Activated CD4-positive, CD25-positive, alpha-beta regulatory T cell treated with anti-CD3 and anti-CD28 coated beads, Interleukin-2, amount 50 U/mL, for 72 hours (primary cell): ENCODE results near the gene ARHGAP22.

Source experiments
- DNase-seq: peaks from one replicate; pipeline ENCODE4 v3.0.0; 2021

ARHGAP22 gene

GRCh38 chr10:48459270-48460150, 145.4 kb downstream of the ARHGAP22 start:
- peak; percentile 15 for DNase-seq

- no peak for DNase-seq
Observed at GRCh38 chr10:48458662-48459048, 146.2 kb downstream of the ARHGAP22 start.

- peak; percentile 25 for DNase-seq
Observed at GRCh38 chr10:48457949-48458661, 146.8 kb downstream of the ARHGAP22 start.

- DNase-seq, result peak; percentile 27
Observed at GRCh38 chr10:48456808-48457761, 147.8 kb downstream of the ARHGAP22 start.

- DNase-seq, result peak; percentile 21
Observed at GRCh38 chr10:48456361-48456804, 148.5 kb downstream of the ARHGAP22 start.

- peak; percentile 25 for DNase-seq
Observed at GRCh38 chr10:48455392-48456151, 149.3 kb downstream of the ARHGAP22 start.

- DNase-seq, result no peak
Observed at GRCh38 chr10:48455055-48455391, 149.8 kb downstream of the ARHGAP22 start.

- DNase-seq, result peak; percentile 24
Observed at GRCh38 chr10:48454302-48455054, 150.4 kb downstream of the ARHGAP22 start.

GRCh38 chr10:48453451-48454301, 151.2 kb downstream of the ARHGAP22 start:
- DNase-seq, result peak; percentile 15

GRCh38 chr10:48452879-48453412, 151.9 kb downstream of the ARHGAP22 start:
- DNase-seq, result peak; percentile 9

GRCh38 chr10:48451969-48452878, 152.6 kb downstream of the ARHGAP22 start:
- DNase-seq, result peak; percentile 18

- DNase-seq, result peak; percentile 17
Observed at GRCh38 chr10:48450741-48451466, 154.0 kb downstream of the ARHGAP22 start.

- DNase-seq, result peak; percentile 25
Observed at GRCh38 chr10:48450233-48450740, 154.6 kb downstream of the ARHGAP22 start.

GRCh38 chr10:48449501-48450232, 155.2 kb downstream of the ARHGAP22 start:
- no peak for DNase-seq

- DNase-seq, result peak; percentile 19
Observed at GRCh38 chr10:48448796-48449195, 156.1 kb downstream of the ARHGAP22 start.

GRCh38 chr10:48447356-48448215, 157.3 kb downstream of the ARHGAP22 start:
- DNase-seq, result peak; percentile 11
